Neural progenitor cell (in vitro differentiated cells): ENCODE data around the gene CDC16. TPM values are rescaled to one million over a fixed set of nuclear protein-coding genes. Genes with fewer than 3 reads are reported as not detected.

Source experiments
- DNase-seq: peaks from one replicate; pipeline ENCODE4 v3.0.0-alpha.2; 2016; ENCODE audit warnings: low spot score
- H2AFZ ChIP-seq: fragments of 200-600 bp; sonication (generic); replicated peaks from 2 replicates; pipeline ENCODE4 v1.6.1; 2016; ENCODE audit warnings: antibody characterized with exemption
- H3F3A ChIP-seq: fragments of 200-600 bp; sonication (generic); 2 replicates; pipeline ENCODE4 v1.6.1; 2016; ENCODE audit warnings: antibody characterized with exemption, low read depth
- H3K27ac ChIP-seq: fragments of 200-600 bp; sonication (generic); 2 replicates; pipeline ENCODE4 v1.5.1; 2016; ENCODE audit warnings: mild to moderate bottlenecking
- H3K27me3 ChIP-seq: fragments of 200-600 bp; sonication (generic); 2 replicates; pipeline ENCODE4 v1.6.1; 2016; ENCODE audit warnings: mild to moderate bottlenecking, moderate library complexity
- H3K36me3 ChIP-seq: fragments of 200-600 bp; sonication (generic); 2 replicates; pipeline ENCODE4 v1.5.1; 2016
- H3K4me1 ChIP-seq: fragments of 200-600 bp; sonication (generic); 2 replicates; pipeline ENCODE4 v1.6.1; 2016; ENCODE audit warnings: mixed run types
- H3K4me2 ChIP-seq: fragments of 200-600 bp; sonication (generic); 2 replicates; pipeline ENCODE4 v1.6.1; 2016
- H3K4me3 ChIP-seq: fragments of 200-600 bp; sonication (generic); 2 replicates; pipeline ENCODE4 v1.5.1; 2016
- H3K79me2 ChIP-seq: fragments of 200-600 bp; sonication (generic); 2 replicates; pipeline ENCODE4 v1.6.1; 2016; ENCODE audit warnings: low read depth
- H3K9ac ChIP-seq: fragments of 200-600 bp; sonication (generic); 2 replicates; pipeline ENCODE4 v1.6.1; 2016
- H3K9me3 ChIP-seq: fragments of 200-600 bp; sonication (generic); 2 replicates; pipeline ENCODE4 v1.5.1; 2016; ENCODE audit warnings: low read depth
- H4K20me1 ChIP-seq: fragments of 200-600 bp; sonication (generic); 2 replicates; pipeline ENCODE4 v1.6.1; 2016; ENCODE audit warnings: low read depth
- H3K27ac Mint-ChIP-seq: 3 replicates; pipeline ENCODE4 v1.8.0; 2021; ENCODE audit warnings: mixed read lengths
- H3K27me3 Mint-ChIP-seq: 2 replicates; pipeline ENCODE4 v1.8.0; 2022; ENCODE audit warnings: low read depth, mild to moderate bottlenecking, inconsistent platforms, moderate library complexity, mixed read lengths; ENCODE audit not compliant: insufficient read depth
- H3K36me3 Mint-ChIP-seq: 3 replicates; pipeline ENCODE4 v1.8.0; 2021; ENCODE audit warnings: mixed read lengths
- H3K4me1 Mint-ChIP-seq: 3 replicates; pipeline ENCODE4 v1.8.0; 2021; ENCODE audit warnings: mixed read lengths
- H3K4me3 Mint-ChIP-seq: 3 replicates; pipeline ENCODE4 v1.8.0; 2021; ENCODE audit warnings: mild to moderate bottlenecking, moderate library complexity, mixed read lengths
- H3K9me3 Mint-ChIP-seq: 3 replicates; pipeline ENCODE4 v1.8.0; 2020; ENCODE audit warnings: mixed read lengths
- CTCF ChIP-seq: fragments of 200-600 bp; sonication (generic); IDR thresholded peaks from 2 replicates; pipeline ENCODE4 v1.5.1; 2017; ENCODE audit warnings: antibody characterized with exemption, mild to moderate bottlenecking
- EZH2 ChIP-seq: fragments of 200-600 bp; sonication (generic); IDR thresholded peaks from 2 replicates; pipeline ENCODE4 v1.6.1; 2017; ENCODE audit warnings: antibody characterized with exemption, mild to moderate bottlenecking, moderate library complexity
- EZH2phosphoT487 ChIP-seq: fragments of 200-600 bp; sonication (generic); IDR thresholded peaks from 2 replicates; pipeline ENCODE4 v1.6.1; 2017; ENCODE audit warnings: antibody characterized with exemption
- total RNA-seq: library from RNA; depleted of rRNA; stranded (reverse); fragments of >200 nt; gene quantifications from 2 replicates; pipeline ENCODE4 v1.2.3, GENCODE V29; 2015; ENCODE audit warnings: low replicate concordance

Gene CDC16
- total RNA-seq, 1 donor from 2014 or later, result 69.6 TPM

- peaks cover 29% of the 10 kb centered on the region for H4K20me1 ChIP-seq
- H3K27ac Mint-ChIP-seq, result no peak overlapping the region
- no peak overlapping the region for H3K4me3 Mint-ChIP-seq
- H3K36me3 ChIP-seq, result no peaks in the 10 kb centered on the region
- no peak overlapping the region for H3K4me3 ChIP-seq
- H3K4me2 ChIP-seq, result no peak overlapping the region
- H3K9me3 Mint-ChIP-seq, result no peaks in the 10 kb centered on the region
- H3K4me1 Mint-ChIP-seq, result peaks cover 9% of the 10 kb centered on the region
- H3K27me3 ChIP-seq, result no peaks in the 10 kb centered on the region
- H3K79me2 ChIP-seq, result peaks cover 66% of the 10 kb centered on the region
- H3K4me1 ChIP-seq, result peaks cover 3% of the 10 kb centered on the region
- H3K27me3 Mint-ChIP-seq, result peaks cover 4% of the 10 kb centered on the region
- no peak for TF ChIP-seq EZH2
- no peak overlapping the region for H2AFZ ChIP-seq
- H3K27ac ChIP-seq, result no peak overlapping the region
- H3F3A ChIP-seq, result peaks cover 19% of the 10 kb centered on the region
- H3K36me3 Mint-ChIP-seq, result peaks cover 34% of the 10 kb centered on the region
- no peak overlapping the region for H3K9ac ChIP-seq
- H3K9me3 ChIP-seq, result no peaks in the 10 kb centered on the region
- no peak for DNase-seq
Observed at GRCh38 chr13:114286808-114287207, 52.1 kb downstream of the CDC16 start.

- Histone ChIP-seq H3K9ac (no peak overlapping the region), H3F3A (peaks cover 6% of the 10 kb centered on the region), H4K20me1 (peaks cover 25% of the 10 kb centered on the region), H3K27me3 (no peaks in the 10 kb centered on the region), H3K4me1 (peaks cover 3% of the 10 kb centered on the region), H2AFZ (no peak overlapping the region), H3K4me3 (no peak overlapping the region), H3K79me2 (peaks cover 68% of the 10 kb centered on the region), H3K36me3 (no peaks in the 10 kb centered on the region), H3K27ac (no peak overlapping the region), H3K9me3 (no peaks in the 10 kb centered on the region), H3K4me2 (no peak overlapping the region)
- TF ChIP-seq EZH2 (no peak), EZH2phosphoT487 (no peak)
- Mint-ChIP-seq H3K9me3 (no peaks in the 10 kb centered on the region), H3K4me3 (no peak overlapping the region), H3K36me3 (peaks cover 34% of the 10 kb centered on the region), H3K27me3 (peaks cover 4% of the 10 kb centered on the region), H3K27ac (no peak overlapping the region), H3K4me1 (peaks cover 3% of the 10 kb centered on the region)
- no peak for DNase-seq
Observed at GRCh38 chr13:114288157-114288591, 53.5 kb downstream of the CDC16 start.

GRCh38 chr13:114296448-114296847 lies 61.8 kb downstream of the CDC16 start:
- H4K20me1 ChIP-seq, result no peaks in the 10 kb centered on the region
- H3K4me2 ChIP-seq, result no peak overlapping the region
- no peak overlapping the region for H2AFZ ChIP-seq
- TF ChIP-seq CTCF (no peak), EZH2 (no peak), EZH2phosphoT487 (no peak)
- no peaks in the 10 kb centered on the region for H3K36me3 ChIP-seq
- no peak overlapping the region for H3K4me3 ChIP-seq
- H3F3A ChIP-seq, result no peaks in the 10 kb centered on the region
- Mint-ChIP-seq H3K9me3 (no peaks in the 10 kb centered on the region), H3K4me3 (no peak overlapping the region), H3K27ac (peak overlapping the region; percentile 31), H3K4me1 (peaks cover 2% of the 10 kb centered on the region), H3K36me3 (peaks cover 23% of the 10 kb centered on the region), H3K27me3 (peaks cover 2% of the 10 kb centered on the region)
- H3K27me3 ChIP-seq, result no peaks in the 10 kb centered on the region
- no peak overlapping the region for H3K27ac ChIP-seq
- no peaks in the 10 kb centered on the region for H3K9me3 ChIP-seq
- no peak for DNase-seq
- H3K9ac ChIP-seq, result no peak overlapping the region
- no peaks in the 10 kb centered on the region for H3K4me1 ChIP-seq
- peaks cover 28% of the 10 kb centered on the region for H3K79me2 ChIP-seq

GRCh38 chr13:114296902-114297301 lies 62.2 kb downstream of the CDC16 start:
- H3K36me3 Mint-ChIP-seq, result peaks cover 25% of the 10 kb centered on the region
- no peaks in the 10 kb centered on the region for H3F3A ChIP-seq
- no peak overlapping the region for H3K4me3 Mint-ChIP-seq
- H3K36me3 ChIP-seq, result no peaks in the 10 kb centered on the region
- H3K9me3 ChIP-seq, result no peaks in the 10 kb centered on the region
- no peak for DNase-seq
- H3K4me3 ChIP-seq, result no peak overlapping the region
- peaks cover 2% of the 10 kb centered on the region for H3K4me1 Mint-ChIP-seq
- TF ChIP-seq CTCF, result no peak
- no peak for TF ChIP-seq EZH2phosphoT487
- no peak for TF ChIP-seq EZH2
- H3K79me2 ChIP-seq, result peaks cover 25% of the 10 kb centered on the region
- no peak overlapping the region for H3K27ac ChIP-seq
- H3K27ac Mint-ChIP-seq, result no peak overlapping the region
- H3K27me3 Mint-ChIP-seq, result peaks cover 2% of the 10 kb centered on the region
- no peaks in the 10 kb centered on the region for H3K4me1 ChIP-seq
- H4K20me1 ChIP-seq, result no peaks in the 10 kb centered on the region
- H3K9me3 Mint-ChIP-seq, result no peaks in the 10 kb centered on the region
- no peaks in the 10 kb centered on the region for H3K27me3 ChIP-seq
- H2AFZ ChIP-seq, result no peak overlapping the region
- H3K4me2 ChIP-seq, result no peak overlapping the region
- H3K9ac ChIP-seq, result no peak overlapping the region
